GM12878 (cell line): ENCODE data around the gene ASCC3.

Experiments
- CTCF ChIP-seq, 3 experiments: IDR thresholded peaks in 2 of 3; conservative IDR thresholded peaks in 1 of 3; 2 replicates each; pipeline ENCODE4 v1.5.1; 2011; ENCODE audit warnings: low read depth in 3 of 3, low read length in 3 of 3, mild to moderate bottlenecking in 3 of 3, control low read depth in 2 of 3, moderate library complexity in 2 of 3, inconsistent platforms in 1 of 3, mixed read lengths in 1 of 3; ENCODE audit not compliant: control insufficient read depth in 2 of 3, insufficient read depth in 1 of 3; ENCODE audit errors: extremely low read depth in 1 of 3
- SMC3 ChIP-seq: IDR thresholded peaks from 2 replicates; pipeline ENCODE4 v1.6.1; 2011; ENCODE audit warnings: low read length, improper control_type of control experiment, borderline replicate concordance
- TARDBP ChIP-seq: IDR thresholded peaks from 2 replicates; pipeline ENCODE4 v1.6.1; 2016; ENCODE audit warnings: borderline replicate concordance

DNA sequence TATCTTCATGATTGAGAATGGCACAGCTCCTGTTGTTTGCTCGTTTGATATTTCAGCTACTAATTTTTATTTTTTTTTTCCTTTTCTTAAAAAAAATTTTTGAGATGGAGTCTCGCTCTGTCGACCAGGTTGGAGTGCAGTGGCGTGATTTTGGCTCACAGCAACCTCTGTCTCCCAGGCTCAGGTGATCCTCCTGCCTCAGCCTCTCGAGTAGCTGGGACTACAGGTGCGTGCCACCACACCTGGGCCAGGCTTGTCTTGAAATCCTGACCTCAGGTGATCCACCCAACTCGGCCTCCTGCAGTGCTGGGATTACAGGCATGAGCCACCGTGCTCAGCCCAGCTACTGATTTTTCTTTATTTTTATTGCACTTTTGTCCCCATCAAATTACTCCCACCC is 266.2 kb downstream of the ASCC3 start:
- TF ChIP-seq SMC3: no peak
- no peak for TF ChIP-seq TARDBP
- TF ChIP-seq CTCF (IDR thresholded peaks at IDR 0.05 in 2 of 3, conservative IDR thresholded peaks at IDR 0.05 in 1 of 3; ENCODE audit: control insufficient read depth in 2 of 3, extremely low read depth in 1 of 3, insufficient read depth in 1 of 3, low read depth in 3 of 3, low read length in 3 of 3): no peak
